Upper lobe of left lung (tissue), 6 donors: ENCODE results near the gene GPER1. TPM values are rescaled to one million over a fixed set of nuclear protein-coding genes. Genes with fewer than 3 reads are reported as not detected.

ENCODE experiments used
- ATAC-seq, 2 donors: fragments of 200-7000 bp; cut with Tn5 transposase; one replicate each; pipeline ENCODE4 v1.9.1; 2022; ENCODE audit warnings: mild to moderate bottlenecking in 2 of 2, moderate library complexity in 2 of 2; ENCODE audit not compliant: low FRiP score in 2 of 2
- DNase-seq, 2 donors: peaks; one replicate each; pipeline ENCODE4 v3.0.0-alpha.2; 2019 to 2020
- H3K27ac ChIP-seq, 4 donors: fragments of 200-600 bp; sonication (generic); one replicate each; pipeline ENCODE4 v1.5.1; 2016 to 2019
- H3K27me3 ChIP-seq, 4 donors: fragments of 200-600 bp; sonication (generic); one replicate each; pipeline ENCODE4 v1.5.1; 2017 to 2019
- H3K36me3 ChIP-seq, 4 donors: fragments of 200-600 bp; sonication (generic); one replicate each; pipeline ENCODE4 v1.5.1; 2016 to 2019
- H3K4me1 ChIP-seq, 4 donors: fragments of 200-600 bp; sonication (generic); one replicate each; pipeline ENCODE4 v1.5.1; 2018 to 2019
- H3K4me3 ChIP-seq, 4 donors: fragments of 200-600 bp; sonication (generic); one replicate each; pipeline ENCODE4 v1.5.1; 2017 to 2019; ENCODE audit warnings: mild to moderate bottlenecking in 2 of 4, moderate library complexity in 1 of 4
- H3K9me3 ChIP-seq, 4 donors: fragments of 200-600 bp; sonication (generic); one replicate each; pipeline ENCODE4 v1.5.1; 2018 to 2019
- EP300 ChIP-seq, 4 donors: sonication (generic); formaldehyde crosslinking; IDR thresholded peaks; one replicate each; pipeline ENCODE4 v1.5.1; 2017; ENCODE audit warnings: antibody characterized with exemption in 4 of 4, control low read depth in 2 of 4
- POLR2A ChIP-seq, 4 donors: fragments of 450-650 bp; IDR thresholded peaks; one replicate each; pipeline ENCODE4 v1.5.1; 2016 to 2017; ENCODE audit warnings: antibody characterized with exemption in 4 of 4, mild to moderate bottlenecking in 2 of 4
- POLR2AphosphoS5 ChIP-seq, 2 donors: sonication (generic); formaldehyde crosslinking; IDR thresholded peaks; one replicate each; pipeline ENCODE4 v1.5.1; 2017; ENCODE audit warnings: antibody characterized with exemption in 2 of 2
- WGBS, 2 donors: methylation state at CpG; one replicate each; pipeline ENCODE4 v1.1.5; 2017 to 2018; 5-methylcytosine and 5-hydroxymethylcytosine counted together
- total RNA-seq, 6 donors: library from RNA; depleted of rRNA in 4 of 6; stranded (reverse); fragments of >200 nt in 4 of 6; gene quantifications; one replicate each; pipeline versions ENCODE4 v1.1.0 to v1.2.1, GENCODE V29; 2016 to 2021
- TF ChIP-seq, protein P1 (sequence below), 6 experiments: fragments of 450-650 bp in 4 of 6; fragments of 200-600 bp in 2 of 6; sonication (generic) in 2 of 6; IDR thresholded peaks; one replicate each; pipeline ENCODE4 v1.5.1; 2016 to 2019; ENCODE audit warnings: antibody characterized with exemption in 6 of 6
- donor health status: DM: no; HTN: no; CAD: no; lungs with moderate emphysema.
- donor health status: DM: no; HTN: yes; CAD: no; lungs with severe emphysema.

Gene GPER1
- total RNA-seq, 6 donors from 2014 or later = 6.5 to 24.7 (median 8.5) TPM

DNA sequence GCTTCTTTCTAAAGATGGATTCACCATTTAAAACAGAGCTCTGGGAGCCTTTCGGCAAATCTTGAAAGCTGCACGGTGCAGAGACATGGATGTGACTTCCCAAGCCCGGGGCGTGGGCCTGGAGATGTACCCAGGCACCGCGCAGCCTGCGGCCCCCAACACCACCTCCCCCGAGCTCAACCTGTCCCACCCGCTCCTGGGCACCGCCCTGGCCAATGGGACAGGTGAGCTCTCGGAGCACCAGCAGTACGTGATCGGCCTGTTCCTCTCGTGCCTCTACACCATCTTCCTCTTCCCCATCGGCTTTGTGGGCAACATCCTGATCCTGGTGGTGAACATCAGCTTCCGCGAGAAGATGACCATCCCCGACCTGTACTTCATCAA, 3.7 kb downstream of the GPER1 start:
- Histone ChIP-seq H3K4me1 (peaks cover 16 to 39% (median 34%) of the 10 kb centered on the region in 4 donors), H3K4me3 (no peak overlapping the region), H3K9me3 (no peaks in the 10 kb centered on the region), H3K36me3 (peaks cover 3 to 36% (median 23%) of the 10 kb centered on the region in 4 donors), H3K27ac (no peak overlapping the region), H3K27me3 (no peaks in the 10 kb centered on the region)
- no peak for TF ChIP-seq EP300 (IDR thresholded peaks at IDR 0.05)
- TF ChIP-seq, protein P1, sequence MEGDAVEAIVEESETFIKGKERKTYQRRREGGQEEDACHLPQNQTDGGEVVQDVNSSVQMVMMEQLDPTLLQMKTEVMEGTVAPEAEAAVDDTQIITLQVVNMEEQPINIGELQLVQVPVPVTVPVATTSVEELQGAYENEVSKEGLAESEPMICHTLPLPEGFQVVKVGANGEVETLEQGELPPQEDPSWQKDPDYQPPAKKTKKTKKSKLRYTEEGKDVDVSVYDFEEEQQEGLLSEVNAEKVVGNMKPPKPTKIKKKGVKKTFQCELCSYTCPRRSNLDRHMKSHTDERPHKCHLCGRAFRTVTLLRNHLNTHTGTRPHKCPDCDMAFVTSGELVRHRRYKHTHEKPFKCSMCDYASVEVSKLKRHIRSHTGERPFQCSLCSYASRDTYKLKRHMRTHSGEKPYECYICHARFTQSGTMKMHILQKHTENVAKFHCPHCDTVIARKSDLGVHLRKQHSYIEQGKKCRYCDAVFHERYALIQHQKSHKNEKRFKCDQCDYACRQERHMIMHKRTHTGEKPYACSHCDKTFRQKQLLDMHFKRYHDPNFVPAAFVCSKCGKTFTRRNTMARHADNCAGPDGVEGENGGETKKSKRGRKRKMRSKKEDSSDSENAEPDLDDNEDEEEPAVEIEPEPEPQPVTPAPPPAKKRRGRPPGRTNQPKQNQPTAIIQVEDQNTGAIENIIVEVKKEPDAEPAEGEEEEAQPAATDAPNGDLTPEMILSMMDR (IDR thresholded peaks at IDR 0.05) = no peak
- TF ChIP-seq POLR2AphosphoS5 (IDR thresholded peaks at IDR 0.05) = no peak
- TF ChIP-seq POLR2A (IDR thresholded peaks at IDR 0.05) = no peak
- DNase-seq = peak in 1 of 2 donors; percentile 79
- no peak for ATAC-seq
- WGBS, 2 donors = 96% methylated on average over 18 of the region's 18 CpGs

DNA sequence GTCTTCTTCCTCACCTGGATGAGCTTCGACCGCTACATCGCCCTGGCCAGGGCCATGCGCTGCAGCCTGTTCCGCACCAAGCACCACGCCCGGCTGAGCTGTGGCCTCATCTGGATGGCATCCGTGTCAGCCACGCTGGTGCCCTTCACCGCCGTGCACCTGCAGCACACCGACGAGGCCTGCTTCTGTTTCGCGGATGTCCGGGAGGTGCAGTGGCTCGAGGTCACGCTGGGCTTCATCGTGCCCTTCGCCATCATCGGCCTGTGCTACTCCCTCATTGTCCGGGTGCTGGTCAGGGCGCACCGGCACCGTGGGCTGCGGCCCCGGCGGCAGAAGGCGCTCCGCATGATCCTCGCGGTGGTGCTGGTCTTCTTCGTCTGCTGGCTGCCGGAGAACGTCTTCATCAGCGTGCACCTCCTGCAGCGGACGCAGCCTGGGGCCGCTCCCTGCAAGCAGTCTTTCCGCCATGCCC, 4.3 kb downstream of the GPER1 start:
- H3K4me1 ChIP-seq = peaks cover 13 to 35% (median 31%) of the 10 kb centered on the region in 4 donors
- H3K27me3 ChIP-seq = no peaks in the 10 kb centered on the region
- WGBS, 2 donors = 97% methylated on average over 40 of the region's 40 CpGs
- TF ChIP-seq EP300 (IDR thresholded peaks at IDR 0.05) (no peak), POLR2AphosphoS5 (IDR thresholded peaks at IDR 0.05) (no peak), POLR2A (IDR thresholded peaks at IDR 0.05) (no peak)
- TF ChIP-seq, protein P1 (IDR thresholded peaks at IDR 0.05) = no peak
- no peak overlapping the region for H3K4me3 ChIP-seq
- DNase-seq (peak in 1 of 2 donors; percentile 80), ATAC-seq (no peak)
- peaks cover 3 to 36% (median 23%) of the 10 kb centered on the region in 4 donors for H3K36me3 ChIP-seq
- no peak overlapping the region for H3K27ac ChIP-seq
- no peaks in the 10 kb centered on the region for H3K9me3 ChIP-seq

DNA sequence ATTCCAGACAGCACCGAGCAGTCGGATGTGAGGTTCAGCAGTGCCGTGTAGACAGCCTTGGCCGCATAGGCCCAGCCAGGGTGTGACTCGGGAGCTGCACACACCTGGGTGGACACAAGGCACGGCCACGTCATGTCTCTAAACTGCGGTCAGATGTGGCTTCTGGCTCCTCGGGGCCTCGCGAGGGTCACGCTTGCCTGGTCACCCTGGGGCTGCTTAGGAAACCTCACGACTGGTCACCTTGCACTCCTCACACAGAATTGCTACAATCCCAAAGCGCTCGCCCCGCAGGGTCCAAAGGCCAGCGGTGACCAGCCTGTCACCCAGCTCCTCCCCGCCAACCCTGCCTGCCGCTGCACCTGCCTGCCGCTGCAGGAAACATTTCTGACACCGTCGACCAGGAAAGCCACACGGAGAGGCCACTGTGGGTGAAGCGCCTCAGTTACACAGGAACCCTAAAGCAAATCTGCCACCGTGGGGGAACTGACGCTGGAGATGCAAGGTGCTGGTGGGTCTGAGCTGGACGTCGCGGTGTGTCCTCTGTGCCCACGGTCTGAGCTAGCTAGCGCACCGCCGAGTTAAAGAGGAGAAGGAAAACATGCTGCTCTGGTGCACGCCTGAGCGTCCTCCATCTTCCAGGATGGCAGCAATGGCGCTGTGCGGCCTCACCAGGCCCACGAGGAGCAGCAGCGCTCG, 5.0 kb downstream of the GPER1 start:
- Histone ChIP-seq H3K4me3 (no peak overlapping the region), H3K27ac (no peak overlapping the region), H3K4me1 (peaks cover 7 to 27% (median 23%) of the 10 kb centered on the region in 4 donors), H3K9me3 (no peaks in the 10 kb centered on the region), H3K36me3 (peaks cover 3 to 36% (median 23%) of the 10 kb centered on the region in 4 donors), H3K27me3 (no peaks in the 10 kb centered on the region)
- DNase-seq = peak in 1 of 2 donors; percentile 72
- ATAC-seq = no peak
- TF ChIP-seq POLR2AphosphoS5 (IDR thresholded peaks at IDR 0.05) (no peak), EP300 (IDR thresholded peaks at IDR 0.05) (no peak), POLR2A (IDR thresholded peaks at IDR 0.05) (no peak)
- TF ChIP-seq, protein P1 (IDR thresholded peaks at IDR 0.05) = no peak
- WGBS, 2 donors = 92 to 95% methylated on average over 35 to 40 of the region's 40 CpGs

DNA sequence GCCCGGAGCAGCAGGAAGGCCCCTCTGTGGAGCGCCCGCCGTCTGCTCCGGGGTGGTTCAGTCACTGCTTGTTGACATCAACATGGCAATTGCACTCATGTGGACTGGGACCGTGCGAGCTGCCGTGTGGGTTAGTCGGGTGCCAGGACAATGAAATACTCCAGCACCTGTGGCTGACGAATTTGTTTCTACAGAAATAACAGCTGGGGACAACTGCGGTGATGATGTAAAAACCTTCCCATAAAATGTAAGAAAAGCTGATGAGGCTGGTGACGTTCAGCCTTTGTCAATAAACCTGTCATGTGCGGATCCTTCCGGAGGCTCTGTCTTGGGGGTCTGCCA, 5.6 kb downstream of the GPER1 start:
- TF ChIP-seq, protein P1 (IDR thresholded peaks at IDR 0.05) = no peak
- H3K27me3 ChIP-seq = no peaks in the 10 kb centered on the region
- ATAC-seq = no peak
- peaks cover 3 to 36% (median 23%) of the 10 kb centered on the region in 4 donors for H3K36me3 ChIP-seq
- H3K4me1 ChIP-seq = peaks cover 6 to 22% (median 19%) of the 10 kb centered on the region in 4 donors
- 90% methylated on average over 14 of the region's 14 CpGs for WGBS, 2 donors
- DNase-seq = no peak
- no peaks in the 10 kb centered on the region for H3K9me3 ChIP-seq
- H3K4me3 ChIP-seq = no peak overlapping the region
- no peak overlapping the region for H3K27ac ChIP-seq
